Putamen (tissue), 1 donor: Measurements from ENCODE around the gene ACSL5.

Experiments
- DNase-seq: peaks from one replicate; pipeline ENCODE4 v3.0.0-alpha.2; 2016; ENCODE audit warnings: low spot score

ACSL5 gene

GRCh38 chr10:112465299-112465883, 91.5 kb downstream of the ACSL5 start:
- DNase-seq: no peak

GRCh38 chr10:112466802-112467201, 92.9 kb downstream of the ACSL5 start:
- DNase-seq: no peak

- DNase-seq: no peak
Measured at GRCh38 chr10:112467541-112468075, 93.7 kb downstream of the ACSL5 start.

GRCh38 chr10:112471878-112472487, 98.1 kb downstream of the ACSL5 start:
- DNase-seq: peak; percentile 41

- no peak for DNase-seq
Measured at GRCh38 chr10:112475575-112476218, 101.8 kb downstream of the ACSL5 start.
